Loucy (cell line): ENCODE results near the gene CTTNBP2.

ENCODE experiments used
- H2AFZ ChIP-seq: fragments of 200-600 bp; sonication (generic); 2 replicates; pipeline ENCODE4 v1.6.0; 2016; ENCODE audit warnings: antibody characterized with exemption, mild to moderate bottlenecking, low read length, moderate library complexity
- H3F3A ChIP-seq: fragments of 200-600 bp; 2 replicates; pipeline ENCODE4 v1.6.0; 2016; ENCODE audit warnings: antibody characterized with exemption, low read depth, mild to moderate bottlenecking
- H3K27me3 ChIP-seq: fragments of 200-600 bp; sonication (generic); 2 replicates; pipeline ENCODE4 v1.6.1; 2014; ENCODE audit warnings: low read length, mild to moderate bottlenecking; ENCODE audit not compliant: insufficient read depth, poor library complexity, severe bottlenecking
- H3K36me3 ChIP-seq: fragments of 200-600 bp; sonication (generic); 2 replicates; pipeline ENCODE4 v1.6.1; 2016; ENCODE audit warnings: low read length; ENCODE audit not compliant: insufficient read depth
- H3K4me1 ChIP-seq: fragments of 200-600 bp; sonication (generic); 2 replicates; pipeline ENCODE4 v1.5.1; 2014; ENCODE audit warnings: low read length, mild to moderate bottlenecking; ENCODE audit not compliant: insufficient read depth, poor library complexity, severe bottlenecking
- H3K4me2 ChIP-seq: fragments of 200-600 bp; sonication (generic); 2 replicates; pipeline ENCODE4 v1.6.0; 2014; ENCODE audit warnings: antibody characterized with exemption, low read length, low read depth, mild to moderate bottlenecking; ENCODE audit not compliant: poor library complexity, severe bottlenecking
- H3K4me3 ChIP-seq: fragments of 200-600 bp; sonication (generic); 2 replicates; pipeline ENCODE4 v1.5.1; 2014; ENCODE audit warnings: low read length, mild to moderate bottlenecking, mixed read lengths; ENCODE audit not compliant: poor library complexity, severe bottlenecking
- H3K79me2 ChIP-seq: fragments of 200-600 bp; sonication (generic); 2 replicates; pipeline ENCODE4 v1.6.1; 2014; ENCODE audit warnings: low read length; ENCODE audit not compliant: insufficient read depth
- H3K9ac ChIP-seq: fragments of 200-600 bp; sonication (generic); 2 replicates; pipeline ENCODE4 v1.6.0; 2014; ENCODE audit warnings: mild to moderate bottlenecking, low read depth, low read length, moderate library complexity; ENCODE audit not compliant: poor library complexity, severe bottlenecking
- H3K9me2 ChIP-seq: fragments of 200-600 bp; sonication (generic); replicated peaks from 2 replicates; pipeline ENCODE4 v1.6.1; 2016; ENCODE audit warnings: low read depth, low read length, mixed read lengths
- H3K9me3 ChIP-seq: fragments of 200-600 bp; sonication (generic); 2 replicates; pipeline ENCODE4 v1.6.1; 2014; ENCODE audit warnings: mild to moderate bottlenecking, antibody characterized with exemption, low read length, low read depth; ENCODE audit not compliant: insufficient read depth
- H4K20me1 ChIP-seq: fragments of 200-600 bp; sonication (generic); 2 replicates; pipeline ENCODE4 v1.6.0; 2014; ENCODE audit warnings: antibody characterized with exemption, low read length, mild to moderate bottlenecking; ENCODE audit not compliant: insufficient read depth, poor library complexity, severe bottlenecking
- EZH2phosphoT487 ChIP-seq: fragments of 200-600 bp; IDR thresholded peaks from 2 replicates; pipeline ENCODE4 v1.6.1; 2018; ENCODE audit warnings: antibody characterized with exemption, mild to moderate bottlenecking, moderate library complexity, borderline replicate concordance
- TF ChIP-seq, protein P1 (sequence below): fragments of 200-600 bp; sonication (generic); conservative IDR thresholded peaks from 2 replicates; pipeline ENCODE4 v1.5.1; 2014; ENCODE audit warnings: mild to moderate bottlenecking, antibody characterized with exemption, low read length

CTTNBP2 gene

DNA sequence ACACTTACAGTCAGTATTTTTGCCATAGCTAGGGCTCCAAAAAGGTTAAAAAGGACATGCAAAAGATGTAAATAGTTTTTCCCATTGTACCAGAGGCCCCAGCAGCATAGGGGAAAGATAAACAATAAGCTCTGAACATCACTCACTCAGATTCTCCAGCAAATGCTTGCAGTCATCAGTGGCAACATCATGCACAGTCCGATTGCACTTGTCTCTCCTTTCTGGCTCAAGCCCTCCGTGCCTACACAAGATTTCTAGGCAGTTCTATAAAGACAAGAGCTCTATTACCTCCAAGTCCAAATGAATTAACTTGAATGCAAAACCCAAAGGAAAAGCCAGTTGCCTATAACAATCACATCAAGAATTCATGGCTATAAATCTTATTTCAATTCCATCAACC lies 106.3 kb downstream of the CTTNBP2 start:
- Histone ChIP-seq H3K27me3 (peaks cover under 1% of the 10 kb centered on the region), H3K36me3 (no peaks in the 10 kb centered on the region), H3K4me1 (no peaks in the 10 kb centered on the region), H2AFZ (no peak overlapping the region), H3K4me3 (no peak overlapping the region), H4K20me1 (no peaks in the 10 kb centered on the region), H3K9me3 (no peaks in the 10 kb centered on the region), H3K4me2 (no peak overlapping the region), H3F3A (no peaks in the 10 kb centered on the region), H3K9me2 (no peaks in the 10 kb centered on the region), H3K9ac (no peak overlapping the region), H3K79me2 (no peaks in the 10 kb centered on the region)
- no peak for TF ChIP-seq EZH2phosphoT487
- TF ChIP-seq, protein P1, sequence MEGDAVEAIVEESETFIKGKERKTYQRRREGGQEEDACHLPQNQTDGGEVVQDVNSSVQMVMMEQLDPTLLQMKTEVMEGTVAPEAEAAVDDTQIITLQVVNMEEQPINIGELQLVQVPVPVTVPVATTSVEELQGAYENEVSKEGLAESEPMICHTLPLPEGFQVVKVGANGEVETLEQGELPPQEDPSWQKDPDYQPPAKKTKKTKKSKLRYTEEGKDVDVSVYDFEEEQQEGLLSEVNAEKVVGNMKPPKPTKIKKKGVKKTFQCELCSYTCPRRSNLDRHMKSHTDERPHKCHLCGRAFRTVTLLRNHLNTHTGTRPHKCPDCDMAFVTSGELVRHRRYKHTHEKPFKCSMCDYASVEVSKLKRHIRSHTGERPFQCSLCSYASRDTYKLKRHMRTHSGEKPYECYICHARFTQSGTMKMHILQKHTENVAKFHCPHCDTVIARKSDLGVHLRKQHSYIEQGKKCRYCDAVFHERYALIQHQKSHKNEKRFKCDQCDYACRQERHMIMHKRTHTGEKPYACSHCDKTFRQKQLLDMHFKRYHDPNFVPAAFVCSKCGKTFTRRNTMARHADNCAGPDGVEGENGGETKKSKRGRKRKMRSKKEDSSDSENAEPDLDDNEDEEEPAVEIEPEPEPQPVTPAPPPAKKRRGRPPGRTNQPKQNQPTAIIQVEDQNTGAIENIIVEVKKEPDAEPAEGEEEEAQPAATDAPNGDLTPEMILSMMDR: no peak

GRCh38 chr7:117764031-117764430 lies 109.2 kb downstream of the CTTNBP2 start:
- no peaks in the 10 kb centered on the region for H3K79me2 ChIP-seq

GRCh38 chr7:117762055-117762454 lies 111.2 kb downstream of the CTTNBP2 start:
- Histone ChIP-seq H3K9me3 (no peaks in the 10 kb centered on the region), H3K79me2 (no peaks in the 10 kb centered on the region), H3F3A (no peaks in the 10 kb centered on the region), H3K4me1 (no peaks in the 10 kb centered on the region), H4K20me1 (no peaks in the 10 kb centered on the region), H2AFZ (no peak overlapping the region), H3K9ac (no peak overlapping the region), H3K36me3 (no peaks in the 10 kb centered on the region), H3K4me3 (no peak overlapping the region), H3K9me2 (no peaks in the 10 kb centered on the region), H3K4me2 (no peak overlapping the region), H3K27me3 (peaks cover 14% of the 10 kb centered on the region)
- no peak for TF ChIP-seq EZH2phosphoT487
- TF ChIP-seq, protein P1: no peak

More at GRCh38 chr7:117764031-117764430, 109.2 kb downstream of the CTTNBP2 start:
- Histone ChIP-seq H3K4me1 (no peaks in the 10 kb centered on the region), H3K4me2 (no peak overlapping the region), H3K9me2 (no peaks in the 10 kb centered on the region), H3K36me3 (no peaks in the 10 kb centered on the region), H3K9ac (no peak overlapping the region), H3K27me3 (peaks cover 14% of the 10 kb centered on the region), H3F3A (no peaks in the 10 kb centered on the region), H3K9me3 (no peaks in the 10 kb centered on the region), H4K20me1 (no peaks in the 10 kb centered on the region), H2AFZ (no peak overlapping the region), H3K4me3 (no peak overlapping the region)
- TF ChIP-seq, protein P1: no peak
- TF ChIP-seq EZH2phosphoT487: no peak
